Adipose tissue (tissue), 3 donors: ENCODE data around the gene TMBIM1. TPM values are rescaled to one million over a fixed set of nuclear protein-coding genes. Genes with fewer than 3 reads are reported as not detected.

Experiments used
- H3K27ac ChIP-seq: one replicate; pipeline ENCODE4 v1.5.1; 2013; ENCODE audit warnings: low read depth, low read length
- WGBS, 3 donors: extraction: QIAGEN DNeasy Blood & Tissue Kit; methylation state at CpG; one replicate each; pipeline ENCODE4 v1.1.7; 2013; 5-methylcytosine and 5-hydroxymethylcytosine counted together
- polyA plus RNA-seq, 3 donors: library from polyadenylated mRNA; stranded (reverse); fragments of 200-250 nt; gene quantifications; one replicate each; pipeline ENCODE4 v1.2.3, GENCODE V29; 2013
- donor health status: healthy with polysubstance abuse.
- donor health status: Bipolar disorder and iron deficiency.
- donor health status: healthy.

The TMBIM1 gene
- polyA plus RNA-seq, 3 donors, result 127 to 507 (median 227) TPM

- no peak overlapping the region for H3K27ac ChIP-seq
- WGBS, 3 donors, result 85 to 100% (median 96%) methylated on average over 2 of the region's 2 CpGs
These were observed 47.6 kb downstream of the TMBIM1 start for GRCh38 chr2:218244665-218245064.

- H3K27ac ChIP-seq, result no peak overlapping the region
- 66 to 71% (median 69%) methylated on average over 1 of the region's 1 CpG for WGBS, 3 donors
These were observed 48.1 kb downstream of the TMBIM1 start for GRCh38 chr2:218244204-218244603.

- 90 to 100% (median 93%) methylated on average over 1 of the region's 1 CpG for WGBS, 3 donors
- H3K27ac ChIP-seq, result no peak overlapping the region
These were observed 53.4 kb downstream of the TMBIM1 start for GRCh38 chr2:218238887-218239286.

GRCh38 chr2:218236829-218237228, 55.5 kb downstream of the TMBIM1 start:
- no peak overlapping the region for H3K27ac ChIP-seq
- 87 to 93% (median 87%) methylated on average over 4 of the region's 4 CpGs for WGBS, 3 donors

- WGBS, 3 donors, result 98 to 100% (median 100%) methylated on average over 2 of the region's 2 CpGs
- no peak overlapping the region for H3K27ac ChIP-seq
These were observed 57.3 kb downstream of the TMBIM1 start for GRCh38 chr2:218235017-218235416.

- no peak overlapping the region for H3K27ac ChIP-seq
- WGBS, 3 donors, result 34 to 61% (median 59%) methylated on average over 3 of the region's 3 CpGs
These were observed 57.8 kb downstream of the TMBIM1 start for GRCh38 chr2:218234521-218234920.

- 77 to 91% (median 91%) methylated on average over 4 of the region's 4 CpGs for WGBS, 3 donors
- H3K27ac ChIP-seq, result no peak overlapping the region
These were observed 58.8 kb downstream of the TMBIM1 start for GRCh38 chr2:218233543-218233942.

GRCh38 chr2:218230882-218231281, 61.4 kb downstream of the TMBIM1 start:
- H3K27ac ChIP-seq, result no peak overlapping the region
- WGBS, 3 donors, result 3 to 7% (median 4%) methylated on average over 1 of the region's 1 CpG

GRCh38 chr2:218229851-218230250, 62.5 kb downstream of the TMBIM1 start:
- no peak overlapping the region for H3K27ac ChIP-seq
- WGBS, 3 donors, result 79 to 87% (median 82%) methylated on average over 4 of the region's 4 CpGs

GRCh38 chr2:218229239-218229638, 63.1 kb downstream of the TMBIM1 start:
- no peak overlapping the region for H3K27ac ChIP-seq
- WGBS, 3 donors, result 17 to 40% (median 21%) methylated on average over 3 of the region's 3 CpGs

- 66 to 83% (median 81%) methylated on average over 6 of the region's 6 CpGs for WGBS, 3 donors
These were observed 63.8 kb downstream of the TMBIM1 start for GRCh38 chr2:218228366-218229090.

GRCh38 chr2:218226903-218227302, 65.4 kb downstream of the TMBIM1 start:
- H3K27ac ChIP-seq, result no peak overlapping the region
- WGBS, 3 donors, result 86 to 88% (median 86%) methylated on average over 3 of the region's 3 CpGs

More at GRCh38 chr2:218228366-218229090, 63.8 kb downstream of the TMBIM1 start:
- H3K27ac ChIP-seq, result no peak overlapping the region

Other genes with a start within 250 kb of the TMBIM1 start
- under 1 TPM in 2 of 3 donors, not detected in 1; 0.07 to 0.40 TPM for gene RUFY4, start 223.2 kb downstream of the TMBIM1 start, polyA plus RNA-seq
- 10 to 100 TPM in 1 of 3 donors, 1 to 10 TPM in 1, under 1 TPM in 1; 0.20 to 10.8 (median 8.1) TPM for gene CXCR2, start 166.5 kb downstream of the TMBIM1 start, polyA plus RNA-seq
- gene CXCR1, start 125.5 kb downstream of the TMBIM1 start, polyA plus RNA-seq, result 1 to 10 TPM in 2 of 3 donors, under 1 TPM in 1; 0.09 to 7.9 (median 6.6) TPM
- gene ARPC2, start 75.3 kb downstream of the TMBIM1 start, polyA plus RNA-seq, result 100 to 1,000 TPM in 2 of 3 donors, 10 to 100 TPM in 1; 65.3 to 309 (median 256) TPM
- gene GPBAR1, start 31.5 kb downstream of the TMBIM1 start, polyA plus RNA-seq, result 10 to 100 TPM in 2 of 3 donors, 1 to 10 TPM in 1; 1.9 to 75.3 (median 29.4) TPM
- 100 to 1,000 TPM in 2 of 3 donors, 10 to 100 TPM in 1; 64.6 to 142 (median 105) TPM for gene AAMP, start 22.4 kb downstream of the TMBIM1 start, polyA plus RNA-seq
- 100 to 1,000 TPM in 1 of 3 donors, 10 to 100 TPM in 2; 45.0 to 113 (median 80.3) TPM for gene PNKD, start 22.0 kb downstream of the TMBIM1 start, polyA plus RNA-seq
- gene CATIP, start 64.4 kb upstream of the TMBIM1 start, polyA plus RNA-seq, result under 1 TPM in 2 of 3 donors, not detected in 1; 0.10 to 0.67 TPM
- gene SLC11A1, start 89.8 kb upstream of the TMBIM1 start, polyA plus RNA-seq, result 10 to 100 TPM in 1 of 3 donors, 1 to 10 TPM in 2; 5.6 to 59.0 (median 7.0) TPM
- gene CTDSP1, start 107.4 kb upstream of the TMBIM1 start, polyA plus RNA-seq, result 100 to 1,000 TPM in 2 of 3 donors, 10 to 100 TPM in 1; 72.0 to 134 (median 132) TPM
- 1 to 10 TPM in 1 of 3 donors, under 1 TPM in 1, not detected in 1; 0.15 to 9.2 TPM for gene VIL1, start 126.6 kb upstream of the TMBIM1 start, polyA plus RNA-seq